WTC11 (cell line): ENCODE measurements around the gene RPL10. TPM values are rescaled to one million over a fixed set of nuclear protein-coding genes. Genes with fewer than 3 reads are reported as not detected.

Source experiments
- ATAC-seq: fragments of 200-7000 bp; cut with Tn5 transposase; 2 replicates; pipeline ENCODE4 v1.10.0; 2021; ENCODE audit warnings: mild to moderate bottlenecking, moderate library complexity
- CTCF ChIA-PET: fragments of 300-600 bp; sonication (Branson Sonifier 250); formaldehyde crosslinking; loops from one replicate; lab custom pipeline; 2021; ENCODE audit warnings: antibody characterized with exemption; lab: Charles Lee
- POLR2A ChIA-PET: fragments of 350-600 bp; sonication (Branson Sonifier 250); formaldehyde crosslinking; loops from one replicate; lab custom pipeline; 2021; ENCODE audit warnings: antibody characterized with exemption; lab: Charles Lee
- DNase-seq: peaks from one replicate; pipeline ENCODE4 v3.0.0; 2021; ENCODE audit warnings: low spot score
- H3K27ac Mint-ChIP-seq: 2 replicates; pipeline ENCODE4 v1.8.0; 2021; ENCODE audit warnings: mixed read lengths
- H3K27me3 Mint-ChIP-seq: 2 replicates; pipeline ENCODE4 v1.8.0; 2021; ENCODE audit warnings: low read depth, mild to moderate bottlenecking, moderate library complexity, mixed read lengths
- H3K36me3 Mint-ChIP-seq: 2 replicates; pipeline ENCODE4 v1.8.0; 2021; ENCODE audit warnings: mixed read lengths
- H3K4me1 Mint-ChIP-seq: 2 replicates; pipeline ENCODE4 v1.8.0; 2022; ENCODE audit warnings: mixed read lengths
- H3K4me3 Mint-ChIP-seq: 2 replicates; pipeline ENCODE4 v1.8.0; 2021; ENCODE audit warnings: mild to moderate bottlenecking, moderate library complexity, mixed read lengths
- H3K9me3 Mint-ChIP-seq: 2 replicates; pipeline ENCODE4 v1.8.0; 2021; ENCODE audit warnings: mixed read lengths
- CDX4 ChIP-seq: fragments of 250-450 bp; sonication (Bioruptor Pico); IDR thresholded peaks from 2 replicates; pipeline ENCODE4 v1.9.0; 2021; ENCODE audit warnings: moderate library complexity, mild to moderate bottlenecking, inconsistent platforms, borderline replicate concordance
- CREM ChIP-seq: sonication (generic); formaldehyde crosslinking; IDR thresholded peaks from 2 replicates; pipeline ENCODE4 v1.8.1; 2022; ENCODE audit warnings: mild to moderate bottlenecking, missing genetic modification reagents, moderate library complexity
- ELF4 ChIP-seq: sonication (generic); formaldehyde crosslinking; IDR thresholded peaks from 2 replicates; pipeline ENCODE4 v1.8.1; 2022; ENCODE audit warnings: low read depth, mild to moderate bottlenecking, moderate library complexity, missing genetic modification reagents
- ETV6 ChIP-seq: sonication (generic); formaldehyde crosslinking; IDR thresholded peaks from 2 replicates; pipeline ENCODE4 v1.8.1; 2022; ENCODE audit warnings: mild to moderate bottlenecking, missing genetic modification reagents
- FOXK1 ChIP-seq: sonication (generic); formaldehyde crosslinking; IDR thresholded peaks from 2 replicates; pipeline ENCODE4 v1.8.0; 2022; ENCODE audit warnings: mild to moderate bottlenecking, moderate library complexity, missing genetic modification reagents
- NFATC4 ChIP-seq: fragments of 250-450 bp; sonication (Bioruptor Pico); IDR thresholded peaks from 2 replicates; pipeline ENCODE4 v1.9.0; 2021; ENCODE audit warnings: mild to moderate bottlenecking
- PRDM15 ChIP-seq: sonication (generic); formaldehyde crosslinking; IDR thresholded peaks from 2 replicates; pipeline ENCODE4 v1.8.0; 2022; ENCODE audit warnings: missing genetic modification reagents
- RELA ChIP-seq: sonication (generic); formaldehyde crosslinking; IDR thresholded peaks from 2 replicates; pipeline ENCODE4 v1.8.1; 2022; ENCODE audit warnings: missing genetic modification reagents, mild to moderate bottlenecking, borderline replicate concordance
- STAT6 ChIP-seq: sonication (generic); formaldehyde crosslinking; conservative IDR thresholded peaks from 2 replicates; pipeline ENCODE4 v1.8.1; 2023; ENCODE audit warnings: mild to moderate bottlenecking, low read depth, missing genetic modification reagents, moderate library complexity
- TEAD4 ChIP-seq: sonication (generic); formaldehyde crosslinking; IDR thresholded peaks from 2 replicates; pipeline ENCODE4 v1.8.0; 2022; ENCODE audit warnings: mild to moderate bottlenecking, missing genetic modification reagents
- USF2 ChIP-seq: sonication (generic); formaldehyde crosslinking; IDR thresholded peaks from 2 replicates; pipeline ENCODE4 v1.8.1; 2023; ENCODE audit warnings: mild to moderate bottlenecking, missing genetic modification reagents, moderate library complexity
- ZNF416 ChIP-seq: fragments of 250-450 bp; sonication (Bioruptor Pico); IDR thresholded peaks from 2 replicates; pipeline ENCODE4 v1.9.0; 2021; ENCODE audit warnings: mild to moderate bottlenecking, inconsistent platforms
- ZNF512 ChIP-seq: sonication (generic); formaldehyde crosslinking; IDR thresholded peaks from 2 replicates; pipeline ENCODE4 v1.8.1; 2022; ENCODE audit warnings: missing genetic modification reagents, borderline replicate concordance
- total RNA-seq: library from RNA; stranded (reverse); gene quantifications from 3 replicates; pipeline ENCODE4 v1.2.3, GENCODE V29; 2021
- TF ChIP-seq, protein P1 (sequence below): sonication (generic); formaldehyde crosslinking; IDR thresholded peaks from 2 replicates; pipeline ENCODE4 v1.8.0; 2023; ENCODE audit warnings: missing genetic modification reagents, mild to moderate bottlenecking, borderline replicate concordance

Gene RPL10
- total RNA-seq, 1 experiment from 2014 or later = 2,241 TPM

- TF ChIP-seq PRDM15 (CRISPR knock-in tag) (no peak), RELA (no peak)
These were observed 15.0 kb downstream of the RPL10 start (continued) for GRCh38 chrX:154413142-154413541.

GRCh38 chrX:154417157-154417556 is 19.0 kb downstream of the RPL10 start:
- Mint-ChIP-seq H3K27me3 (no peaks in the 10 kb centered on the region), H3K4me3 (no peak overlapping the region), H3K36me3 (peaks cover 2% of the 10 kb centered on the region; the same call in 1 of the 2 replicates), H3K27ac (no peak overlapping the region), H3K4me1 (no peaks in the 10 kb centered on the region), H3K9me3 (no peaks in the 10 kb centered on the region)
- CTCF ChIA-PET = no interaction called here
- POLR2A ChIA-PET = no interaction called here
- no peak for ATAC-seq
- no peak for DNase-seq
- TF ChIP-seq FOXK1 (CRISPR knock-in tag) = no peak

DNA sequence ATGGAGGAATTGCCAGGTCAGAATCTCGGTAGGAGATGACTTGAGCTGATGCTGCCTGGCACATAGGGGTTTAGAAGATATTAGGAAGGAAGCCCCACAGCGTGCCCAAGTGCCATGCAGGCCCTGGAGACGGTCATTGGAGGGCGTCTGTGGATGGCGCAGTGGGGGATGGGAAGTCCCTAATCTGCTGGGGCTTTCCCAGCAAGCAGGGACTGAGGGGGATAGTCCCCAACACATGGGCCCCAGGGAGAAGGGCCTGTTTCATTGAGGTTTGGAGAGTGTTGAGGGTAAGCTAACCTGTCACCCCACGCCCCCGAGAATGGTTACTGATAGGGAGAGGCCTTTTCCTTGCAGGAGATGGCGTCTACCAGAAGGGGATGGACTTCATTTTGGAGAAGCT is 21.0 kb downstream of the RPL10 start:
- no peak overlapping the region for H3K27ac Mint-ChIP-seq
- H3K27me3 Mint-ChIP-seq = no peaks in the 10 kb centered on the region
- ChIA-PET POLR2A (no interaction called here), CTCF (no interaction called here)
- H3K9me3 Mint-ChIP-seq = no peaks in the 10 kb centered on the region
- peaks cover 2% of the 10 kb centered on the region; the same call in 1 of the 2 replicates for H3K36me3 Mint-ChIP-seq
- no peak overlapping the region for H3K4me3 Mint-ChIP-seq
- no peaks in the 10 kb centered on the region for H3K4me1 Mint-ChIP-seq
- ATAC-seq (no peak), DNase-seq (no peak)
- no peak for TF ChIP-seq USF2
- TF ChIP-seq, protein P1, sequence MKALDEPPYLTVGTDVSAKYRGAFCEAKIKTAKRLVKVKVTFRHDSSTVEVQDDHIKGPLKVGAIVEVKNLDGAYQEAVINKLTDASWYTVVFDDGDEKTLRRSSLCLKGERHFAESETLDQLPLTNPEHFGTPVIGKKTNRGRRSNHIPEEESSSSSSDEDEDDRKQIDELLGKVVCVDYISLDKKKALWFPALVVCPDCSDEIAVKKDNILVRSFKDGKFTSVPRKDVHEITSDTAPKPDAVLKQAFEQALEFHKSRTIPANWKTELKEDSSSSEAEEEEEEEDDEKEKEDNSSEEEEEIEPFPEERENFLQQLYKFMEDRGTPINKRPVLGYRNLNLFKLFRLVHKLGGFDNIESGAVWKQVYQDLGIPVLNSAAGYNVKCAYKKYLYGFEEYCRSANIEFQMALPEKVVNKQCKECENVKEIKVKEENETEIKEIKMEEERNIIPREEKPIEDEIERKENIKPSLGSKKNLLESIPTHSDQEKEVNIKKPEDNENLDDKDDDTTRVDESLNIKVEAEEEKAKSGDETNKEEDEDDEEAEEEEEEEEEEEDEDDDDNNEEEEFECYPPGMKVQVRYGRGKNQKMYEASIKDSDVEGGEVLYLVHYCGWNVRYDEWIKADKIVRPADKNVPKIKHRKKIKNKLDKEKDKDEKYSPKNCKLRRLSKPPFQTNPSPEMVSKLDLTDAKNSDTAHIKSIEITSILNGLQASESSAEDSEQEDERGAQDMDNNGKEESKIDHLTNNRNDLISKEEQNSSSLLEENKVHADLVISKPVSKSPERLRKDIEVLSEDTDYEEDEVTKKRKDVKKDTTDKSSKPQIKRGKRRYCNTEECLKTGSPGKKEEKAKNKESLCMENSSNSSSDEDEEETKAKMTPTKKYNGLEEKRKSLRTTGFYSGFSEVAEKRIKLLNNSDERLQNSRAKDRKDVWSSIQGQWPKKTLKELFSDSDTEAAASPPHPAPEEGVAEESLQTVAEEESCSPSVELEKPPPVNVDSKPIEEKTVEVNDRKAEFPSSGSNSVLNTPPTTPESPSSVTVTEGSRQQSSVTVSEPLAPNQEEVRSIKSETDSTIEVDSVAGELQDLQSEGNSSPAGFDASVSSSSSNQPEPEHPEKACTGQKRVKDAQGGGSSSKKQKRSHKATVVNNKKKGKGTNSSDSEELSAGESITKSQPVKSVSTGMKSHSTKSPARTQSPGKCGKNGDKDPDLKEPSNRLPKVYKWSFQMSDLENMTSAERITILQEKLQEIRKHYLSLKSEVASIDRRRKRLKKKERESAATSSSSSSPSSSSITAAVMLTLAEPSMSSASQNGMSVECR (CRISPR knock-in tag) = no peak
- TF ChIP-seq CREM (CRISPR knock-in tag) = no peak
- TF ChIP-seq CDX4 (CRISPR knock-in tag) = no peak
- no peak for TF ChIP-seq TEAD4 (CRISPR knock-in tag)
- no peak for TF ChIP-seq STAT6 (CRISPR knock-in tag)
- no peak for TF ChIP-seq ZNF512
- no peak for TF ChIP-seq ELF4
- no peak for TF ChIP-seq ETV6 (CRISPR knock-in tag)
- TF ChIP-seq NFATC4 (CRISPR knock-in tag) = no peak
- no peak for TF ChIP-seq FOXK1 (CRISPR knock-in tag)
- no peak for TF ChIP-seq ZNF416 (CRISPR knock-in tag)
